CD4-positive, alpha-beta memory T cell (primary cell): Measurements from ENCODE around the gene SETD6. TPM values are rescaled to one million over a fixed set of nuclear protein-coding genes. Genes with fewer than 3 reads are reported as not detected.

Source experiments
- CTCF ChIA-PET: fragments of 350-600 bp; sonication (Branson Sonifier 250); formaldehyde crosslinking; loops from one replicate; lab custom pipeline; 2021; ENCODE audit warnings: inconsistent platforms; ENCODE audit not compliant: partially characterized antibody; lab: Charles Lee
- POLR2A ChIA-PET: fragments of 350-600 bp; sonication (Branson Sonifier 250); formaldehyde crosslinking; loops from one replicate; lab custom pipeline; 2021; ENCODE audit not compliant: partially characterized antibody; lab: Charles Lee
- DNase-seq, 5 donors: peaks; one replicate each; pipeline versions ENCODE4 v3.0.0 to v3.0.0-alpha.2; 2020 to 2022; ENCODE audit warnings: mixed read lengths in 1 of 5
- H3K27ac ChIP-seq: one replicate; pipeline ENCODE4 v1.7.0; 2013; ENCODE audit warnings: low read depth, low read length
- H3K27me3 ChIP-seq: 2 replicates; pipeline ENCODE4 v1.7.0; 2013; ENCODE audit warnings: mild to moderate bottlenecking, low read length, moderate library complexity; ENCODE audit not compliant: insufficient read depth
- H3K36me3 ChIP-seq: 2 replicates; pipeline ENCODE4 v1.7.0; 2013; ENCODE audit warnings: mild to moderate bottlenecking, low read length, moderate library complexity; ENCODE audit not compliant: insufficient read depth
- H3K4me1 ChIP-seq: 2 replicates; pipeline ENCODE4 v1.7.0; 2013; ENCODE audit warnings: mild to moderate bottlenecking, low read length, moderate library complexity; ENCODE audit not compliant: insufficient read depth
- H3K4me3 ChIP-seq, 2 donors: one replicate each; pipeline ENCODE4 v1.7.0; 2013; ENCODE audit warnings: low read length in 2 of 2, mild to moderate bottlenecking in 1 of 2
- H3K9me3 ChIP-seq, 2 donors: one replicate each; pipeline ENCODE4 v1.7.0; 2013; ENCODE audit warnings: low read length in 2 of 2, control low read depth in 1 of 2; ENCODE audit not compliant: control insufficient read depth in 1 of 2
- H3K27ac Mint-ChIP-seq, 7 donors: one replicate each; pipeline ENCODE4 v1.8.0; 2020 to 2021; ENCODE audit warnings: mixed read lengths in 7 of 7, mild to moderate bottlenecking in 6 of 7, inconsistent platforms in 3 of 7, moderate library complexity in 3 of 7
- H3K27me3 Mint-ChIP-seq, 2 donors: one replicate each; pipeline ENCODE4 v1.8.0; 2020 to 2021; ENCODE audit warnings: mixed read lengths in 2 of 2
- H3K36me3 Mint-ChIP-seq, 2 donors: one replicate each; pipeline ENCODE4 v1.8.0; 2020 to 2021; ENCODE audit warnings: mixed read lengths in 2 of 2, inconsistent platforms in 1 of 2, mild to moderate bottlenecking in 1 of 2
- H3K4me1 Mint-ChIP-seq, 4 donors: one replicate each; pipeline ENCODE4 v1.8.0; 2020 to 2021; ENCODE audit warnings: mixed read lengths in 4 of 4, mild to moderate bottlenecking in 1 of 4
- H3K4me3 Mint-ChIP-seq, 8 donors: one replicate each; pipeline ENCODE4 v1.8.0; 2020 to 2021; ENCODE audit warnings: mixed read lengths in 8 of 8, mild to moderate bottlenecking in 7 of 8, moderate library complexity in 6 of 8, inconsistent platforms in 3 of 8
- H3K9me3 Mint-ChIP-seq, 8 donors: one replicate each; pipeline ENCODE4 v1.8.0; 2020 to 2021; ENCODE audit warnings: mixed read lengths in 8 of 8, mild to moderate bottlenecking in 5 of 8, inconsistent platforms in 3 of 8, moderate library complexity in 1 of 8
- intact Hi-C: fragments of 100-400 bp; cut with micrococcal nuclease; formaldehyde crosslinking; loops from one replicate; pipeline ENCODE4 v1.15.1; 2023
- polyA plus RNA-seq, 2 donors: library from polyadenylated mRNA; unstranded; fragments of 300-500 nt; fragmentation: Illumina TruSeq; gene quantifications; one replicate each; pipeline ENCODE4 v1.2.3, GENCODE V29; 2021
- total RNA-seq, 2 experiments: library from RNA; stranded (reverse); gene quantifications; one replicate each; pipeline ENCODE4 v1.2.3, GENCODE V29; 2021

Gene SETD6
- total and polyA plus RNA-seq, 4 experiments from 2014 or later: 6.1 to 38.3 (median 23.6) TPM

DNA sequence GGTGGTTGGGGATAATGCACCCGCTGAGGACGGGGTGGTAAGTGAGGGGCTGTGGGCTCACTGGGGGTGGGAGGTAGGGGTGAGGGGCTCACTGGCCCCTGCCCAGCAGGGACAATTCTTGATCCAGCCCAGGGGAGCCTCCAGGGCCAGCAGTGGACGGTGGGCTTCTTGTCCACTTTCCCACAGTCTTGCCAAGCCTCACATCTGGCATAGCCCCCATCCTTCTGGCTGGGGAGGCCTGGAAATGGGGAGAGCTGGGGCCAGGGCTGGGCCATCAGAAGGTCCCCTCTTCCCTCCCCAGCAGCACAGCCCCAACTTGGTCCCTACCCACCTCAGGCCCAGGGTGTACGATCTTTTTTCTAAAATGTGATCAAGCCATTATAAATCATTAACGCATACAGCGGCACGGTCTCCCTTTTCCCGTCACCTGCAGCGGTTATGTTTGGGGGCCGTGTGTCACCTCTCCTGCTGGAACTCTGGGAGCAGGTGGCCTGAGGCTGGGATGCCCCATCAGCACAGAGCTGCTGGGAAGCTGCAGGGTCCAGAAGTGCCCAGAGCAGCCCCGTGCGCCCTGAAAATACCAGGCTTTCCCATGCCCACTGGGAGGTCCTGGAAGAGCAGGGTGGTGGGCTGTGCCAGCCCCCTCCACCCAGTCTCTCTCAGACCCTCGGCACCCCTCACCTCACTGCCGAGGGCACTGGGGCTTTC lies 7.2 kb upstream of the SETD6 start:
- Histone ChIP-seq H3K9me3 (no peaks in the 10 kb centered on the region), H3K4me1 (no peaks in the 10 kb centered on the region), H3K27ac (no peak overlapping the region), H3K4me3 (no peak overlapping the region), H3K36me3 (no peaks in the 10 kb centered on the region), H3K27me3 (no peaks in the 10 kb centered on the region)
- H3K4me1 Mint-ChIP-seq: peaks cover 0 to 6% (median 3%) of the 10 kb centered on the region in 4 donors
- intact Hi-C loops: no loop called here
- H3K4me3 Mint-ChIP-seq: no peak overlapping the region
- ChIA-PET CTCF (interaction anchor here (0.6 to 8.2 kb wide), 3 partner anchors 11 to 247 kb away, joined by 3 to 120 read pairs (median 6); no protein-coding TSS in a partner anchor), POLR2A (no interaction called here)
- no peaks in the 10 kb centered on the region for H3K9me3 Mint-ChIP-seq
- DNase-seq: peak in 1 of 5 donors; percentile 32
- H3K36me3 Mint-ChIP-seq: no peaks in the 10 kb centered on the region
- H3K27ac Mint-ChIP-seq: no peak overlapping the region
- no peaks in the 10 kb centered on the region for H3K27me3 Mint-ChIP-seq

DNA sequence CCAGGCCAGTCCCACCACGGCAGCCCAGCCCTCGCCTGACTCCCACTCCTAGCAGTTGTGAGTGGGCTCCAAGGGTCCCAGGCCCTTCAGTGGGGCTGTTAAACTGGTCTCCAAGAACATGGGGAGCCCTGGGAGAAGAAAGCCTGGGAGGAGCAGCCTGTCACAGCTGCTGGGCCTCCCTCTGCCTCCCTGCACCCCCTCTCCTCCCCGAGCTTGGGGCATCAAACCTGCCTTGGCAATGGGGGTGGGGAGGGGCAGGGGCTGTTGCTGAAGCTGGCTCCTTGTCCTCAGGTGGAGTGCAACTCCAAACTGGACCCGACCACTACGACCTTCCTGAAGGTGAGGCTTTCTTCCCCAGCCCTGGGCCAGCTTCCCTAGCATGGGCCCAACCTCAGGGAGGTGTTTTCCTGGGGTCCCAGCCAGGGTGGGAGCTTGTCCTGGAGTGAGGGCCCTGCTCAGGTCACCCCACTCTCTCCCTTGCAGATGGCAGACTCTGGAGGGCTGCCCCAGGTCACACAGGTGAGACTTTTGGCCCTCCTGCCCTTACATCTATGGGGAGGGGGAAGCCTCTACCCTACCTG lies 6.6 kb upstream of the SETD6 start:
- no peaks in the 10 kb centered on the region for H3K9me3 Mint-ChIP-seq
- H3K4me3 Mint-ChIP-seq: no peak overlapping the region
- no peaks in the 10 kb centered on the region for H3K4me1 ChIP-seq
- peak in 1 of 5 donors; percentile 20 for DNase-seq
- H3K4me3 ChIP-seq: no peak overlapping the region
- H3K4me1 Mint-ChIP-seq: peaks cover 0 to 6% (median 3%) of the 10 kb centered on the region in 4 donors
- no peaks in the 10 kb centered on the region for H3K36me3 Mint-ChIP-seq
- CTCF ChIA-PET: interaction anchor here (0.6 to 8.2 kb wide), 4 partner anchors 11 to 247 kb away, joined by 3 to 120 read pairs (median 6); no protein-coding TSS in a partner anchor
- H3K27ac Mint-ChIP-seq: no peak overlapping the region
- intact Hi-C loops: no loop called here
- no peaks in the 10 kb centered on the region for H3K9me3 ChIP-seq
- POLR2A ChIA-PET: no interaction called here
- H3K27ac ChIP-seq: no peak overlapping the region
- H3K27me3 ChIP-seq: no peaks in the 10 kb centered on the region
- H3K36me3 ChIP-seq: no peaks in the 10 kb centered on the region
- no peaks in the 10 kb centered on the region for H3K27me3 Mint-ChIP-seq

DNA sequence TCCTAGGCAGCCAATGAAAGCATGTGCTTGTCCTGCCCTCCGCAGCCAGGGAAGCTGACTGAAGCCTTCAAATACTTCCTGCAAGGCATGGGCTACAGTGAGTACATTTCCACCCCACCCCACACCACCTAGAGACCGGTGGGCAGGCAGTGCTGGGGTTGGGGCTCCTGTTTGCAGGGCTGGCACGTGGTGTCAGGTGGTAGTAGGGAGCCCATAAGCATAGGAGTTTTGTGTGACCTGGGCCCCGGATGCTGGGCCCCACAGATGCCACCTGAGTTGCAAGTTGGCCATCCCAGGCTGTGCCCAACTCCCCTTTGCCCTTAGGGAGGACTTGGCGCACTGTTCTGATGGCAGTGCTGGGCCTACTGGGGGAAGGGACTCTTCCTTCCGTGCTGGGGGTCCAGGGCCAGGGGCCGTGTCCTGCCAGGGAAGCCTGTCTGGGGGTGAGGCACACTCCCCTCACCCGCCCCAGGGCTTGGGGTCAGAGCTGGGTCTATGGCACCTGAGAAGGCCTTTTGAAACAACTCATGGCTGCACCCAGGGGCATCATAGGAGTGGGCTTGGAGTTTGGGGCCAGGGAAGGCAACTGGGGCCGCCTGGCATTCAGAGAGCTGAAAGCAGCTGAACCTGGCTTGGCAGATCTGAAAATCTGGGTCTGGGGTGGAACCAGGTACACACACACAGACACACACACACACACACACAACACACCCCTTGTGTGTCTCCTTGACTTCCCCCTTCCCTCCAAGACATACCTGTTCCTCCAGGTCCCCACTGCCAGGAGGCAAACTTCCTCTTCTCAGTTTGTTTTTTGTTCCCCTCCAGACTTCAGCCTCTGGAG lies 5.8 kb upstream of the SETD6 start:
- H3K27ac Mint-ChIP-seq: no peak overlapping the region
- H3K4me1 Mint-ChIP-seq: peaks cover 0 to 6% (median 3%) of the 10 kb centered on the region in 4 donors
- Histone ChIP-seq H3K4me1 (no peaks in the 10 kb centered on the region), H3K4me3 (no peak overlapping the region), H3K27me3 (no peaks in the 10 kb centered on the region), H3K36me3 (no peaks in the 10 kb centered on the region), H3K9me3 (no peaks in the 10 kb centered on the region), H3K27ac (no peak overlapping the region)
- peak in 1 of 5 donors; percentile 29 for DNase-seq
- H3K4me3 Mint-ChIP-seq: no peak overlapping the region
- no peaks in the 10 kb centered on the region for H3K27me3 Mint-ChIP-seq
- CTCF ChIA-PET: interaction anchor here (0.9 to 8.2 kb wide), 6 partner anchors 10 to 246 kb away, joined by 3 to 120 read pairs (median 4); no protein-coding TSS in a partner anchor
- POLR2A ChIA-PET: no interaction called here
- no peaks in the 10 kb centered on the region for H3K9me3 Mint-ChIP-seq
- intact Hi-C loops: no loop called here
- H3K36me3 Mint-ChIP-seq: no peaks in the 10 kb centered on the region

DNA sequence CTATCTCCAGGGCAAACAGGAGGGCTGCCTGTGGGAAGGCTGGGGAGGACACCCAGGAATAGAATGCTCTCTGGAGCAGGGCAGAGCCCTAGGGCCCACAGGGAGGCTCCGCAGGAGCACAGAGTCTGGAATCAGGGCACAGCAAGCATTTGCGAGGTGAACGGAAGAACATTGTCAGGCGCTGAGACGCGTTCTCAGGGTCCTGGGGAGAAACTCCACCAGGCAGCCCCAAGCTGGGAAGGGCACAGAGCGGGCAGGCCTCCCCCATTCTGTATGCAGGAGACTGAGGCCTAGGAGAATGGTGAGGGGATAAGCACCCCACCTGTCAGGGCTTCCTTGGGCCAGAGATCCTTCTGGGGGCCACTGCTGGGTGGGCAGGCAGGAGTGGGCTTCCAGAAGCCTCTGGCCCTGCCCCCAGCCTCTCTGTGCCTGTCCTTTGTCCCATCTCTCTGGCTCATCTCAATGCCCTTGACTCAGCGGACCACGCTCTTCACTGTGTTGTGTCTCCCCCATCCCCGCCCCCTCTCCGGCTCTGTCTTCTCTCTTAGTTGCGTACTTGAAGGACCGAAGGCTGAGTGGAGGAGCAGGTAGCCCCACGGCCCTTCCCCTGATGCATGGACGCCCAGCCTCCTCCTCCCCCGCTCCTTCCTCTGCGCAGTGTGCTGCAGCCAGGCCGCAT lies 5.1 kb upstream of the SETD6 start:
- Histone ChIP-seq H3K9me3 (no peaks in the 10 kb centered on the region), H3K36me3 (no peaks in the 10 kb centered on the region), H3K27ac (no peak overlapping the region), H3K4me1 (no peaks in the 10 kb centered on the region), H3K27me3 (no peaks in the 10 kb centered on the region), H3K4me3 (no peak overlapping the region)
- POLR2A ChIA-PET: no interaction called here
- Mint-ChIP-seq H3K36me3 (peaks cover 0 to 3% of the 10 kb centered on the region in 2 donors), H3K4me1 (peaks cover 4 to 13% (median 9%) of the 10 kb centered on the region in 4 donors), H3K4me3 (no peak overlapping the region), H3K27me3 (no peaks in the 10 kb centered on the region), H3K9me3 (no peaks in the 10 kb centered on the region), H3K27ac (peak overlapping the region in 1 of 7 donors; percentile 29)
- intact Hi-C loops: no loop called here
- CTCF ChIA-PET: interaction anchor here (1.0 to 8.2 kb wide), 5 partner anchors 12 to 282 kb away, joined by 3 to 120 read pairs (median 3); no protein-coding TSS in a partner anchor
- DNase-seq: peak in 1 of 5 donors; percentile 16

DNA sequence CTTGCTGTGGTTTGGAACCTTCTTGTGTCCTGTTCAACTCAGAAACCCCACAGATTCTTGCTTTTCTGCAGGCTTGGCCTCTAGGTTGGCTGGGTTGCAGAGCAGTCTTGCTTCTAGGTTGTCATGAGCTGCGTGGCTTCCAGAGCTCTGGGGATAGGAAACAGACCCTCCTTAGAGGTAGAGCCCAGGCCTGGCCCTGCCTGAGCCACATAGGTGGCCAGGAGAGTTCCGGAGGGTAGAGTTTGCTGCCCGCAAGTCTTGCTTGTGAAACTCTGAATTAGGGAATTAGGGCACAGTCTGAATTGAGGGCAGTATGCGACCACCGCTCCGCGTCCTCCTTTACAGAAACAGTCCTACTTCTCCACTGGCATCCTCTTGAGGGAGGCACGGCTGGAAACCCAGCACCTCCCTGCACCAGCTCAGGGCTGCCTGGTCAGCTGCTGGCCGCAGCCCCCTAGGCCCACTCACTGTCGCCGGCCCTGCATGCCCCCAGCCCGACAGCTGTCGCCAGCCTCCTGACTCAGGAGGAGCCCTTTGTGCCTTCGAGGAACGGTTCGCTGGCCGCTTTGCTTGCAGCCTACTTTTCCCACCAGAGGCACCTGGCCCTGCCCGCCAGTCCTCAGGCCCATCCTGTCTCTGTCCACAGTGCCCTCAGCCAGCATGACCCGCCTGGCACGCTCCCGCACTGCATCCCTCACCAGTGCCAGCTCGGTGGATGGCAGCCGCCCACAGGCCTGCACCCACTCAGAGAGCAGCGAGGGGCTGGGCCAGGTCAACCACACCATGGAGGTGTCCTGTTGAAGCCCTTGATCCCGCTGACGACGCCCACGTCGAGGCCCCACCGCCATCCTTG lies 4.3 kb upstream of the SETD6 start:
- Mint-ChIP-seq H3K27me3 (no peaks in the 10 kb centered on the region), H3K4me3 (no peak overlapping the region), H3K36me3 (peaks cover 0 to 3% of the 10 kb centered on the region in 2 donors), H3K9me3 (no peaks in the 10 kb centered on the region), H3K4me1 (peaks cover 4 to 16% (median 9%) of the 10 kb centered on the region in 4 donors), H3K27ac (peak overlapping the region in 1 of 7 donors; percentile 29)
- intact Hi-C loops: no loop called here
- no peak overlapping the region for H3K27ac ChIP-seq
- POLR2A ChIA-PET: no interaction called here
- H3K27me3 ChIP-seq: no peaks in the 10 kb centered on the region
- no peak overlapping the region for H3K4me3 ChIP-seq
- no peaks in the 10 kb centered on the region for H3K4me1 ChIP-seq
- no peaks in the 10 kb centered on the region for H3K36me3 ChIP-seq
- no peaks in the 10 kb centered on the region for H3K9me3 ChIP-seq
- CTCF ChIA-PET: interaction anchor here (1.0 to 8.2 kb wide), 10 partner anchors 9 to 281 kb away, joined by 3 to 120 read pairs (median 4); no protein-coding TSS in a partner anchor
- DNase-seq: peak in 1 of 5 donors; percentile 19
